D721Med (cell line): ENCODE data around the gene PPP1R9A.

Source experiments
- DNase-seq: peaks from one replicate; pipeline ENCODE4 v3.0.0; 2011; ENCODE audit warnings: low spot score; ENCODE audit not compliant: insufficient read length
- FAIRE-seq: peaks from 2 replicates; lab custom pipeline; 2011; peaks lifted over from hg19 to GRCh38; lab: Jason Lieb, UNC
- TF ChIP-seq, protein P1 (sequence below): IDR thresholded peaks from 2 replicates; pipeline ENCODE4 v1.5.1; 2012; ENCODE audit warnings: mild to moderate bottlenecking, control low read depth; ENCODE audit not compliant: insufficient read depth; ENCODE audit errors: missing control alignments

PPP1R9A gene

DNA sequence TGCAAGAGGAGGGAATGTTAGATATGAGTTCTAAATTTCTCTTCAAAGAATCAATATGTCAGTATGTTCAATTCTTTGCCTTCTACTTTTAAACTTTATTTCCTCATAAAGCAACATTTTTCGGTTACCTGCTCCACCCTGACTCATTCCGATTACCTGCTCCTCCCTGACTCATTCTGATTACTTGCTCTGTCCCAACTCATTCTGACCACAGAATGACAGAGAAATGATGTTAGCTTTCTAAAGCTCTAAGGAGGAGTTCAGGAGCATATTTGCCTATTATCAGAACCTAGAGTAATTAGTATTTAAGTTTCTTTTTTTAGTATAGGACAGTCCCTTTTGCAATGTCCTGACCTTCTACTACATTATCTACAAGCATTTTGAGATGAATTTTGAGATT, 24.5 kb upstream of the PPP1R9A start:
- no peak for DNase-seq
- TF ChIP-seq, protein P1, sequence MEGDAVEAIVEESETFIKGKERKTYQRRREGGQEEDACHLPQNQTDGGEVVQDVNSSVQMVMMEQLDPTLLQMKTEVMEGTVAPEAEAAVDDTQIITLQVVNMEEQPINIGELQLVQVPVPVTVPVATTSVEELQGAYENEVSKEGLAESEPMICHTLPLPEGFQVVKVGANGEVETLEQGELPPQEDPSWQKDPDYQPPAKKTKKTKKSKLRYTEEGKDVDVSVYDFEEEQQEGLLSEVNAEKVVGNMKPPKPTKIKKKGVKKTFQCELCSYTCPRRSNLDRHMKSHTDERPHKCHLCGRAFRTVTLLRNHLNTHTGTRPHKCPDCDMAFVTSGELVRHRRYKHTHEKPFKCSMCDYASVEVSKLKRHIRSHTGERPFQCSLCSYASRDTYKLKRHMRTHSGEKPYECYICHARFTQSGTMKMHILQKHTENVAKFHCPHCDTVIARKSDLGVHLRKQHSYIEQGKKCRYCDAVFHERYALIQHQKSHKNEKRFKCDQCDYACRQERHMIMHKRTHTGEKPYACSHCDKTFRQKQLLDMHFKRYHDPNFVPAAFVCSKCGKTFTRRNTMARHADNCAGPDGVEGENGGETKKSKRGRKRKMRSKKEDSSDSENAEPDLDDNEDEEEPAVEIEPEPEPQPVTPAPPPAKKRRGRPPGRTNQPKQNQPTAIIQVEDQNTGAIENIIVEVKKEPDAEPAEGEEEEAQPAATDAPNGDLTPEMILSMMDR: no peak

GRCh38 chr7:94883616-94884015, 23.8 kb upstream of the PPP1R9A start:
- DNase-seq (no peak), FAIRE-seq (no peak)
- TF ChIP-seq, protein P1: no peak

More for the DNA sequence above, 24.5 kb upstream of the PPP1R9A start:
- no peak for FAIRE-seq

DNA sequence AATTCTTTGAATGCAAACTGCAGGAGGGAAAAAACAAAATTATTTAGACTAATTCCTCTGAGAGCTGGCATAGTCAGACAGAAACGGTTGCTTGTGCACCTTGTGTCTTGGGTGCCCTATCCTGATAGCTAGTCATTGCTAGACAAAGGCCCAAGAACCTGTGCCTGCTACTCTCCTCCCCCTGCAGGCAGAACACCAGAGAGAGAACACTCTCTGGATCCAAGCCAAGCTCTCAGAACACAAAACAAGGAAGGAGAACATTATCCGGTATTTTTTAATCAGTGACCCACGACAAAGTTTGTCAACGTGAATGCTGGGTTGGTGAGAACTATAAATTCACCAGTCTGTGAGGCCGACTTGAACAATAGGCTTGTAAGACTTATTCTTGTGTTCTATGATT, 18.8 kb upstream of the PPP1R9A start:
- DNase-seq (no peak), FAIRE-seq (no peak)
- TF ChIP-seq, protein P1: no peak

- TF ChIP-seq, protein P1: no peak
- FAIRE-seq (no peak), DNase-seq (no peak)
These were observed 18.3 kb upstream of the PPP1R9A start for GRCh38 chr7:94888995-94889523.

DNA sequence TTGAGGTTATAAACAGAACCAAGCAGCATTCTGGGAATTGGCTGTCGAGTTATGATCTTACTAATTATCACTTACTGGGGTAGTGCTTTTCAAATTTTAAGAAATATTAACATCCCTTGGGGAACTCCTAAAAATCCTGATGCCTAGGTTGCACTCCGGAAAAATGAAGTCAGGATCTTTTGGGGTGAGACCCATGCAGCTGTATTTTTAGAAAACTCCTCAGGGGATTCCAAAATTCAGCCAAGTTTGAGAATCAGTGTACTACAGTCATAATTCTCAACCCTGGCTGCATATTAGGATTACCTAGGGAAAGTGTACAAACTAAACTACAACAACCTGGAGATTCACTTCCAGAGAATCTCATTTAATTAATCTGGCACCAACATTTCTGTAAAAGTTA, 17.2 kb upstream of the PPP1R9A start:
- FAIRE-seq (no peak), DNase-seq (no peak)
- TF ChIP-seq, protein P1: no peak

DNA sequence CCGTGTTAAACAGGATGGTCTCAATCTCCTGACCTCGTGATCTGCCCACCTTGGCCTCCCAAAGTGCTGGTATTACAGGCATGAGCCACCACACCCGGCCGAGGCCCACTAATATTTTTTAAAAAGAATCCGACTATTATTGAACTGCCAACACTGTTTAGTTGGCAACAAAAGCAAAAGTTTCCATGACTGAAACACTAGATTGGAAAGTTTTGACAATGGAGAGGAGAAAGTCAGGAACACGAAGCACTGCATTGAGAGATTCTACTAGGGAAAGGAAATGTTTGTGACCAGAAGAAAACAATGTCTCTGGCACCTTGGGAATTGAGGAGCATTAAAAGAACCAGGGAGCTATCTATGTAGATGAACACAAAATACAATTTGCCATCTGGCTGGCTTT, 13.7 kb upstream of the PPP1R9A start:
- TF ChIP-seq, protein P1: no peak
- DNase-seq: no peak
- FAIRE-seq: no peak

- TF ChIP-seq, protein P1: no peak
- DNase-seq (no peak), FAIRE-seq (no peak)
These were observed 9.9 kb upstream of the PPP1R9A start for GRCh38 chr7:94897541-94897940.
